A673 (cell line): ENCODE results near the gene ADAM8. TPM values are rescaled to one million over a fixed set of nuclear protein-coding genes. Genes with fewer than 3 reads are reported as not detected.

Experiments used
- BruUV-seq: library from RNA; stranded (reverse); fragments of 400-500 nt; replicated peaks from 2 replicates; lab custom pipeline; 2021; lab: Mats Ljungman, UMichigan
- CTCF ChIA-PET: fragments of 300-600 bp; sonication (Branson Sonifier 250); formaldehyde crosslinking; loops from one replicate; lab custom pipeline; 2022; ENCODE audit warnings: antibody characterized with exemption; lab: Charles Lee
- POLR2A ChIA-PET: fragments of 300-600 bp; sonication (Branson Sonifier 250); formaldehyde crosslinking; loops from one replicate; lab custom pipeline; 2022; ENCODE audit warnings: antibody characterized with exemption; ENCODE audit not compliant: low non-redundant PET; lab: Charles Lee
- DNase-seq: peaks from one replicate; pipeline ENCODE4 v3.0.0-alpha.2; 2015; ENCODE audit warnings: low spot score
- H3K27ac ChIP-seq: fragments of 200-600 bp; sonication (generic); 2 replicates; pipeline ENCODE4 v1.5.1; 2016; ENCODE audit warnings: mixed run types, low read depth, mild to moderate bottlenecking, mixed read lengths, antibody characterized with exemption, low read length; ENCODE audit not compliant: poor library complexity, severe bottlenecking
- H3K27me3 ChIP-seq: fragments of 200-600 bp; sonication (generic); replicated peaks from 2 replicates; pipeline ENCODE4 v1.6.1; 2017; ENCODE audit warnings: mixed run types, low read depth, mild to moderate bottlenecking, mixed read lengths, antibody characterized with exemption, low read length; ENCODE audit not compliant: insufficient read depth, poor library complexity
- H3K36me3 ChIP-seq: fragments of 200-600 bp; sonication (generic); 2 replicates; pipeline ENCODE4 v1.6.1; 2016; ENCODE audit warnings: mixed run types, mild to moderate bottlenecking, mixed read lengths, antibody characterized with exemption, low read length; ENCODE audit not compliant: insufficient read depth, poor library complexity, severe bottlenecking
- H3K4me1 ChIP-seq: fragments of 200-600 bp; sonication (generic); 2 replicates; pipeline ENCODE4 v1.6.1; 2017; ENCODE audit warnings: mixed run types, mild to moderate bottlenecking, mixed read lengths, antibody characterized with exemption, low read length; ENCODE audit not compliant: insufficient read depth, poor library complexity, severe bottlenecking
- H3K4me3 ChIP-seq: fragments of 200-600 bp; sonication (generic); 2 replicates; pipeline ENCODE4 v1.5.1; 2016; ENCODE audit warnings: low read depth, mixed run types, mild to moderate bottlenecking, mixed read lengths, low read length; ENCODE audit not compliant: poor library complexity, severe bottlenecking
- H3K9me3 ChIP-seq: fragments of 200-600 bp; sonication (generic); 2 replicates; pipeline ENCODE4 v1.6.1; 2016; ENCODE audit warnings: mixed run types, low read depth, mild to moderate bottlenecking, mixed read lengths, antibody characterized with exemption, low read length; ENCODE audit not compliant: poor library complexity, severe bottlenecking
- EZH2 ChIP-seq: fragments of 200-600 bp; sonication (generic); IDR thresholded peaks from 2 replicates; pipeline ENCODE4 v1.6.1; 2017; ENCODE audit warnings: borderline replicate concordance, low read depth, mild to moderate bottlenecking, mixed read lengths, antibody characterized with exemption, low read length; ENCODE audit not compliant: poor library complexity, severe bottlenecking
- intact Hi-C: fragments of 100-400 bp; cut with micrococcal nuclease; formaldehyde crosslinking; loops from one replicate; pipeline ENCODE4 v1.10.0; 2022; ENCODE audit not compliant: unreplicated experiment
- total RNA-seq: library from RNA; stranded (reverse); gene quantifications from 2 replicates; pipeline ENCODE4 v1.2.3, GENCODE V29; 2021
- TF ChIP-seq, protein P1 (sequence below): fragments of 300-800, 200-600 bp; sonication (generic); conservative IDR thresholded peaks from 2 replicates; pipeline ENCODE4 v1.5.1; 2017; ENCODE audit warnings: low read depth, mild to moderate bottlenecking, antibody characterized with exemption, low read length, moderate library complexity, mixed read lengths

Gene ADAM8
- total RNA-seq, 1 experiment from 2014 or later, result 1.2 TPM

DNA sequence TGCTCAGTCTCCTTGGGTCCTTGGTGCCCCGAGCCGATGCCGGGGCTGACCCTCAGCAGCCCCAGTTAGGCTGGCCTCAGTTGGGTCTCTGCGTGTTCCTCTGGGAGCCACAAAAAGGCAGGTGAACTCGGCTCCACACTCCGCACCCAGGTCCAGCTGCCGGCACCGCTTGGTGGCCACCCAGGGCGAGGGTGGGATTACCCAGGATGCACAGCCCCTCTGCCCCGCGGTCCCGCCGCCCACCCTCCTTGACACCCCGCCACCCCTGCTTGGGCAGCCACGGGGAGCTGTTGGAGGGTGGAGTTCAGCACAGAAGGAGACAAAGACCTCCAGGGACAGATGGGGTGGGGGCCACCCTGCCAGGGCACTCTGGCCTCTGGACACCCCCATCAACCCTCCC, 21.3 kb downstream of the ADAM8 start:
- H3K9me3 ChIP-seq, result no peaks in the 10 kb centered on the region
- H3K27me3 ChIP-seq, result peaks cover 1% of the 10 kb centered on the region
- DNase-seq, result no peak
- no peaks in the 10 kb centered on the region for H3K36me3 ChIP-seq
- intact Hi-C loops, result no loop called here
- POLR2A ChIA-PET, result no interaction called here
- no TSS peak for BruUV-seq
- TF ChIP-seq, protein P1, sequence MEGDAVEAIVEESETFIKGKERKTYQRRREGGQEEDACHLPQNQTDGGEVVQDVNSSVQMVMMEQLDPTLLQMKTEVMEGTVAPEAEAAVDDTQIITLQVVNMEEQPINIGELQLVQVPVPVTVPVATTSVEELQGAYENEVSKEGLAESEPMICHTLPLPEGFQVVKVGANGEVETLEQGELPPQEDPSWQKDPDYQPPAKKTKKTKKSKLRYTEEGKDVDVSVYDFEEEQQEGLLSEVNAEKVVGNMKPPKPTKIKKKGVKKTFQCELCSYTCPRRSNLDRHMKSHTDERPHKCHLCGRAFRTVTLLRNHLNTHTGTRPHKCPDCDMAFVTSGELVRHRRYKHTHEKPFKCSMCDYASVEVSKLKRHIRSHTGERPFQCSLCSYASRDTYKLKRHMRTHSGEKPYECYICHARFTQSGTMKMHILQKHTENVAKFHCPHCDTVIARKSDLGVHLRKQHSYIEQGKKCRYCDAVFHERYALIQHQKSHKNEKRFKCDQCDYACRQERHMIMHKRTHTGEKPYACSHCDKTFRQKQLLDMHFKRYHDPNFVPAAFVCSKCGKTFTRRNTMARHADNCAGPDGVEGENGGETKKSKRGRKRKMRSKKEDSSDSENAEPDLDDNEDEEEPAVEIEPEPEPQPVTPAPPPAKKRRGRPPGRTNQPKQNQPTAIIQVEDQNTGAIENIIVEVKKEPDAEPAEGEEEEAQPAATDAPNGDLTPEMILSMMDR, result no peak
- TF ChIP-seq EZH2, result no peak
- no peak overlapping the region for H3K27ac ChIP-seq
- H3K4me1 ChIP-seq, result peaks cover 12% of the 10 kb centered on the region
- CTCF ChIA-PET, result no interaction called here
- H3K4me3 ChIP-seq, result no peak overlapping the region

GRCh38 chr10:133254421-133255120, 22.1 kb downstream of the ADAM8 start:
- Histone ChIP-seq H3K4me1 (peaks cover 9% of the 10 kb centered on the region), H3K4me3 (no peak overlapping the region), H3K36me3 (no peaks in the 10 kb centered on the region), H3K27ac (no peak overlapping the region), H3K9me3 (no peaks in the 10 kb centered on the region), H3K27me3 (peaks cover 5% of the 10 kb centered on the region)
- BruUV-seq, result no TSS peak
- ChIA-PET POLR2A (no interaction called here), CTCF (no interaction called here)
- intact Hi-C loops, result no loop called here
- TF ChIP-seq, protein P1, result no peak
- TF ChIP-seq EZH2, result no peak
- DNase-seq, result no peak

- no peak overlapping the region for H3K4me3 ChIP-seq
- intact Hi-C loops, result no loop called here
- DNase-seq, result no peak
- CTCF ChIA-PET, result no interaction called here
- H3K9me3 ChIP-seq, result no peaks in the 10 kb centered on the region
- H3K27me3 ChIP-seq, result peaks cover 5% of the 10 kb centered on the region
- H3K27ac ChIP-seq, result no peak overlapping the region
- no peaks in the 10 kb centered on the region for H3K4me1 ChIP-seq
- no peaks in the 10 kb centered on the region for H3K36me3 ChIP-seq
- no peak for TF ChIP-seq EZH2
- TF ChIP-seq, protein P1, result no peak
- BruUV-seq, result no TSS peak
- POLR2A ChIA-PET, result no interaction called here
Measured at GRCh38 chr10:133253361-133253955, 23.2 kb downstream of the ADAM8 start.
